IPS DF 4.7 (cell line): ENCODE measurements around the gene VTI1A.

ENCODE experiments used
- DNase-seq: peaks from one replicate; pipeline ENCODE4 v3.0.0-alpha.2; 2013; ENCODE audit warnings: low spot score; ENCODE audit errors: extremely low read depth

VTI1A gene

GRCh38 chr10:112826018-112826697 is 379.1 kb downstream of the VTI1A start:
- DNase-seq, result no peak

- DNase-seq, result no peak
These were observed 380.1 kb downstream of the VTI1A start for GRCh38 chr10:112827086-112827485.

- DNase-seq, result no peak
These were observed 380.9 kb downstream of the VTI1A start for GRCh38 chr10:112827951-112828350.

GRCh38 chr10:112831859-112832258 is 384.8 kb downstream of the VTI1A start:
- no peak for DNase-seq

- peak; percentile 87 for DNase-seq
These were observed 385.4 kb downstream of the VTI1A start for GRCh38 chr10:112832361-112832878.

GRCh38 chr10:112832959-112833358 is 385.9 kb downstream of the VTI1A start:
- no peak for DNase-seq

- DNase-seq, result no peak
These were observed 387.8 kb downstream of the VTI1A start for GRCh38 chr10:112834751-112835181.

- DNase-seq, result no peak
These were observed 388.3 kb downstream of the VTI1A start for GRCh38 chr10:112835217-112835715.

GRCh38 chr10:112835944-112836451 is 389.0 kb downstream of the VTI1A start:
- no peak for DNase-seq

- DNase-seq, result no peak
These were observed 391.9 kb downstream of the VTI1A start for GRCh38 chr10:112838784-112839481.

GRCh38 chr10:112839928-112840654 is 393.1 kb downstream of the VTI1A start:
- DNase-seq, result no peak

- DNase-seq, result no peak
These were observed 394.5 kb downstream of the VTI1A start for GRCh38 chr10:112841549-112841948.

- no peak for DNase-seq
These were observed 395.9 kb downstream of the VTI1A start for GRCh38 chr10:112842832-112843360.

GRCh38 chr10:112843623-112844022 is 396.6 kb downstream of the VTI1A start:
- no peak for DNase-seq

- no peak for DNase-seq
These were observed 397.9 kb downstream of the VTI1A start for GRCh38 chr10:112844681-112845544.

GRCh38 chr10:112847778-112848177 is 400.8 kb downstream of the VTI1A start:
- DNase-seq, result no peak

- DNase-seq, result no peak
These were observed 401.2 kb downstream of the VTI1A start for GRCh38 chr10:112848228-112848627.

GRCh38 chr10:112848868-112849430 is 401.9 kb downstream of the VTI1A start:
- DNase-seq, result no peak

GRCh38 chr10:112849546-112849945 is 402.5 kb downstream of the VTI1A start:
- no peak for DNase-seq

GRCh38 chr10:112851181-112851580 is 404.2 kb downstream of the VTI1A start:
- no peak for DNase-seq
